AML-193 (cell line): ENCODE data around the gene MUC6.

Experiments
- DNase-seq, 2 experiments: peaks; one replicate each; lab custom pipeline; 2025; lab: John Stamatoyannopoulos, UW

The MUC6 gene

GRCh38 chr11:1009371-1009770, 27.1 kb downstream of the MUC6 start:
- no peak for DNase-seq

GRCh38 chr11:1008803-1009145, 27.7 kb downstream of the MUC6 start:
- DNase-seq, result no peak

- no peak for DNase-seq
Measured at GRCh38 chr11:1008001-1008802, 28.3 kb downstream of the MUC6 start.

GRCh38 chr11:1007279-1007678, 29.2 kb downstream of the MUC6 start:
- DNase-seq, result no peak

- DNase-seq, result no peak
Measured at GRCh38 chr11:1006762-1007161, 29.8 kb downstream of the MUC6 start.

- DNase-seq, result no peak
Measured at GRCh38 chr11:1005928-1006327, 30.6 kb downstream of the MUC6 start.

- DNase-seq, result no peak
Measured at GRCh38 chr11:1003159-1003558, 33.4 kb downstream of the MUC6 start.

- no peak for DNase-seq
Measured at GRCh38 chr11:1002406-1002984, 34.0 kb downstream of the MUC6 start.

- DNase-seq, result no peak
Measured at GRCh38 chr11:1001617-1002405, 34.7 kb downstream of the MUC6 start.

- no peak for DNase-seq
Measured at GRCh38 chr11:1000357-1001278, 35.9 kb downstream of the MUC6 start.

GRCh38 chr11:999009-999408, 37.5 kb downstream of the MUC6 start:
- no peak for DNase-seq

- no peak for DNase-seq
Measured at GRCh38 chr11:997907-998306, 38.6 kb downstream of the MUC6 start.

- no peak for DNase-seq
Measured at GRCh38 chr11:996681-997080, 39.8 kb downstream of the MUC6 start.

GRCh38 chr11:995752-996420, 40.6 kb downstream of the MUC6 start:
- DNase-seq, result no peak

GRCh38 chr11:995044-995751, 41.3 kb downstream of the MUC6 start:
- no peak for DNase-seq

- no peak for DNase-seq
Measured at GRCh38 chr11:993632-994167, 42.8 kb downstream of the MUC6 start.

- no peak for DNase-seq
Measured at GRCh38 chr11:992577-992976, 43.9 kb downstream of the MUC6 start.

- no peak for DNase-seq
Measured at GRCh38 chr11:991711-992307, 44.7 kb downstream of the MUC6 start.

- DNase-seq, result no peak
Measured at GRCh38 chr11:991034-991433, 45.5 kb downstream of the MUC6 start.

- no peak for DNase-seq
Measured at GRCh38 chr11:990101-990500, 46.4 kb downstream of the MUC6 start.
